ENCODE results near the gene ACSM2A. TPM values are rescaled to one million over a fixed set of nuclear protein-coding genes. Genes with fewer than 3 reads are reported as not detected.
"Not testable (repeated sequence)": the region's sequence is repeated elsewhere in the genome, so short reads cannot be mapped to it uniquely, and the experiment has no call there.

ACSM2A gene
- total RNA-seq, 2 donors from 2014 or later: 0.49 to 0.79 TPM

GRCh38 chr16:20477188-20477744, 25.9 kb downstream of the ACSM2A start:
- DNase-seq; H3K27me3 Mint-ChIP-seq (ENCODE audit: low read depth); H3K9me3 Mint-ChIP-seq; H3K4me3 Mint-ChIP-seq; H3K36me3 Mint-ChIP-seq (ENCODE audit: insufficient read depth in 2 of 2); H3K27ac Mint-ChIP-seq; ATAC-seq (replicated peaks in 1 of 2); H3K4me1 Mint-ChIP-seq (ENCODE audit: low read depth): not testable (repeated sequence)

GRCh38 chr16:20483989-20484388, 32.7 kb downstream of the ACSM2A start:
- not testable (repeated sequence) for DNase-seq; H3K4me3 Mint-ChIP-seq; ATAC-seq (replicated peaks in 1 of 2); H3K9me3 Mint-ChIP-seq; H3K36me3 Mint-ChIP-seq (ENCODE audit: insufficient read depth in 2 of 2); H3K27ac Mint-ChIP-seq; H3K27me3 Mint-ChIP-seq (ENCODE audit: low read depth); H3K4me1 Mint-ChIP-seq (ENCODE audit: low read depth)

- ATAC-seq (replicated peaks in 1 of 2): no peak
- H3K4me3 Mint-ChIP-seq: no peak overlapping the region
- no peaks in the 10 kb centered on the region for H3K9me3 Mint-ChIP-seq
- no peak overlapping the region for H3K27ac Mint-ChIP-seq
- no peaks in the 10 kb centered on the region for H3K4me1 Mint-ChIP-seq (ENCODE audit: low read depth)
- H3K27me3 Mint-ChIP-seq (ENCODE audit: low read depth): no peaks in the 10 kb centered on the region
- DNase-seq: no peak
- H3K36me3 Mint-ChIP-seq (ENCODE audit: insufficient read depth in 2 of 2): no peaks in the 10 kb centered on the region
Measured at GRCh38 chr16:20484726-20485125, 33.4 kb downstream of the ACSM2A start.

- Mint-ChIP-seq H3K9me3 (no peaks in the 10 kb centered on the region), H3K4me3 (no peak overlapping the region), H3K27me3 (ENCODE audit: low read depth) (no peaks in the 10 kb centered on the region), H3K4me1 (ENCODE audit: low read depth) (no peaks in the 10 kb centered on the region), H3K36me3 (ENCODE audit: insufficient read depth in 2 of 2) (no peaks in the 10 kb centered on the region), H3K27ac (no peak overlapping the region)
- DNase-seq (no peak), ATAC-seq (replicated peaks in 1 of 2) (no peak)
Measured at GRCh38 chr16:20485408-20485807, 34.1 kb downstream of the ACSM2A start.

GRCh38 chr16:20490994-20491393, 39.7 kb downstream of the ACSM2A start:
- not testable (repeated sequence) for H3K27me3 Mint-ChIP-seq (ENCODE audit: low read depth); H3K4me1 Mint-ChIP-seq (ENCODE audit: low read depth); H3K36me3 Mint-ChIP-seq (ENCODE audit: insufficient read depth in 2 of 2); H3K4me3 Mint-ChIP-seq; H3K9me3 Mint-ChIP-seq; H3K27ac Mint-ChIP-seq; DNase-seq
- peak; percentile 71 to 81 for ATAC-seq (replicated peaks in 1 of 2)

GRCh38 chr16:20491448-20491847, 40.1 kb downstream of the ACSM2A start:
- not testable (repeated sequence) for H3K4me3 Mint-ChIP-seq; ATAC-seq (replicated peaks in 1 of 2); H3K27me3 Mint-ChIP-seq (ENCODE audit: low read depth); DNase-seq; H3K4me1 Mint-ChIP-seq (ENCODE audit: low read depth); H3K9me3 Mint-ChIP-seq; H3K27ac Mint-ChIP-seq; H3K36me3 Mint-ChIP-seq (ENCODE audit: insufficient read depth in 2 of 2)

GRCh38 chr16:20504418-20504817, 53.1 kb downstream of the ACSM2A start:
- Mint-ChIP-seq H3K27me3 (ENCODE audit: low read depth) (no peaks in the 10 kb centered on the region), H3K4me3 (no peak overlapping the region), H3K36me3 (ENCODE audit: insufficient read depth in 2 of 2) (peaks cover 2 to 7% of the 10 kb centered on the region in 2 donors), H3K9me3 (peaks cover 14 to 17% of the 10 kb centered on the region in 2 donors), H3K27ac (no peak overlapping the region), H3K4me1 (ENCODE audit: low read depth) (no peaks in the 10 kb centered on the region)
- ATAC-seq (replicated peaks in 1 of 2) (no peak), DNase-seq (no peak)

- Mint-ChIP-seq H3K27me3 (ENCODE audit: low read depth) (no peaks in the 10 kb centered on the region), H3K9me3 (peaks cover 14 to 21% of the 10 kb centered on the region in 2 donors), H3K4me3 (no peak overlapping the region), H3K27ac (no peak overlapping the region), H3K4me1 (ENCODE audit: low read depth) (no peaks in the 10 kb centered on the region), H3K36me3 (ENCODE audit: insufficient read depth in 2 of 2) (peaks cover 2 to 9% of the 10 kb centered on the region in 2 donors)
- DNase-seq (no peak), ATAC-seq (replicated peaks in 1 of 2) (no peak)
Measured at GRCh38 chr16:20507280-20507679, 56.0 kb downstream of the ACSM2A start.

- ATAC-seq (replicated peaks in 1 of 2): no peak
- Mint-ChIP-seq H3K4me3 (no peak overlapping the region), H3K27ac (no peak overlapping the region), H3K9me3 (peaks cover 16 to 24% of the 10 kb centered on the region in 2 donors), H3K4me1 (ENCODE audit: low read depth) (no peaks in the 10 kb centered on the region), H3K27me3 (ENCODE audit: low read depth) (peaks cover 10% of the 10 kb centered on the region), H3K36me3 (ENCODE audit: insufficient read depth in 2 of 2) (peaks cover 3 to 8% of the 10 kb centered on the region in 2 donors)
- no peak for DNase-seq
Measured at GRCh38 chr16:20510323-20510722, 59.0 kb downstream of the ACSM2A start.

- ATAC-seq (replicated peaks in 1 of 2) (no peak), DNase-seq (no peak)
- H3K27me3 Mint-ChIP-seq (ENCODE audit: low read depth): peaks cover 37% of the 10 kb centered on the region
Measured at GRCh38 chr16:20515688-20516090, 64.4 kb downstream of the ACSM2A start.

GRCh38 chr16:20517149-20517548, 65.8 kb downstream of the ACSM2A start:
- H3K9me3 Mint-ChIP-seq: peaks cover 2 to 9% of the 10 kb centered on the region in 2 donors
- no peak overlapping the region for H3K4me3 Mint-ChIP-seq
- no peak for ATAC-seq (replicated peaks in 1 of 2)
- peaks cover 1 to 2% of the 10 kb centered on the region in 2 donors for H3K36me3 Mint-ChIP-seq (ENCODE audit: insufficient read depth in 2 of 2)
- no peak overlapping the region for H3K27ac Mint-ChIP-seq
- no peaks in the 10 kb centered on the region for H3K4me1 Mint-ChIP-seq (ENCODE audit: low read depth)
- DNase-seq: no peak
- peaks cover 37% of the 10 kb centered on the region for H3K27me3 Mint-ChIP-seq (ENCODE audit: low read depth)

More at GRCh38 chr16:20515688-20516090, 64.4 kb downstream of the ACSM2A start:
- Mint-ChIP-seq H3K36me3 (ENCODE audit: insufficient read depth in 2 of 2) (peaks cover 1 to 2% of the 10 kb centered on the region in 2 donors), H3K4me1 (ENCODE audit: low read depth) (no peaks in the 10 kb centered on the region), H3K9me3 (peaks cover 2 to 9% of the 10 kb centered on the region in 2 donors), H3K4me3 (no peak overlapping the region), H3K27ac (no peak overlapping the region)

GRCh38 chr16:20519231-20519630, 67.9 kb downstream of the ACSM2A start:
- no peak overlapping the region for H3K27ac Mint-ChIP-seq
- H3K9me3 Mint-ChIP-seq: peaks cover 2 to 9% of the 10 kb centered on the region in 2 donors
- H3K4me3 Mint-ChIP-seq: no peak overlapping the region
- H3K36me3 Mint-ChIP-seq (ENCODE audit: insufficient read depth in 2 of 2): peaks cover 1 to 2% of the 10 kb centered on the region in 2 donors
- peaks cover 37% of the 10 kb centered on the region for H3K27me3 Mint-ChIP-seq (ENCODE audit: low read depth)
- DNase-seq (no peak), ATAC-seq (replicated peaks in 1 of 2) (no peak)
- H3K4me1 Mint-ChIP-seq (ENCODE audit: low read depth): no peaks in the 10 kb centered on the region

- no peaks in the 10 kb centered on the region for H3K4me1 Mint-ChIP-seq (ENCODE audit: low read depth)
- ATAC-seq (replicated peaks in 1 of 2): no peak
- H3K36me3 Mint-ChIP-seq (ENCODE audit: insufficient read depth in 2 of 2): peaks cover under 1 to 2% of the 10 kb centered on the region in 2 donors
- H3K9me3 Mint-ChIP-seq: peaks cover under 1 to 6% of the 10 kb centered on the region in 2 donors
- H3K27me3 Mint-ChIP-seq (ENCODE audit: low read depth): peaks cover 28% of the 10 kb centered on the region
- no peak overlapping the region for H3K27ac Mint-ChIP-seq
- no peak overlapping the region for H3K4me3 Mint-ChIP-seq
- no peak for DNase-seq
Measured at GRCh38 chr16:20520103-20520502, 68.8 kb downstream of the ACSM2A start.

- H3K36me3 Mint-ChIP-seq (ENCODE audit: insufficient read depth in 2 of 2); H3K4me1 Mint-ChIP-seq (ENCODE audit: low read depth); ATAC-seq (replicated peaks in 1 of 2); H3K4me3 Mint-ChIP-seq; H3K27me3 Mint-ChIP-seq (ENCODE audit: low read depth); H3K27ac Mint-ChIP-seq; DNase-seq; H3K9me3 Mint-ChIP-seq: not testable (repeated sequence)
Measured at GRCh38 chr16:20531795-20532194, 80.5 kb downstream of the ACSM2A start.
